Measurements from ENCODE around the gene RAP1A.

RAP1A gene

GRCh38 chr1:111725192-111725591 is 105.6 kb downstream of the RAP1A start:
- FAIRE-seq (no peak), DNase-seq (ENCODE audit: insufficient read length, low spot score) (no peak)
- no peak for TF ChIP-seq CTCF (IDR thresholded peaks at IDR 0.05; ENCODE audit: insufficient read depth, missing control alignments)

DNA sequence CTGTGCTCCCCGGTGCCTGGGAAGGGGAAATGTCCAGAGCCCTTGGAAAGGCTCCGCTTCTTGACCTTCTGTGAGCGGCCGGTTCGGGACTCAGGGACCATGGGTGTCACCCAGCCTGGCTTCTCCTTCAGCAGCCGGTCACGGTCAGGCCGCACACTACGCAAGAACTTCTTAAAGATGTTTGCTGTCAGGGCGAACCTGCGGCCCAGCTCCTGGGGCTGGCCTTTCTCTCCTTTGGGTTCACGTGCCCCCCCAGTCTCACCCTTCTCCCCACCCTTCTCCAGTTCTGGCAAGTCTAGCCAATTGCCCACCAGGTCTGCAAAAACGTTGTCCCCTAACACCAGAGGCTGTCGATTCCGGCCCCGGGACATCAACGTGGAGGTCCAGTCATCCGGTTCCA is 107.5 kb downstream of the RAP1A start:
- no peak for FAIRE-seq
- no peak for TF ChIP-seq CTCF (IDR thresholded peaks at IDR 0.05; ENCODE audit: insufficient read depth, missing control alignments)
- no peak for DNase-seq (ENCODE audit: insufficient read length, low spot score)

- FAIRE-seq (no peak), DNase-seq (ENCODE audit: insufficient read length, low spot score) (peak; percentile 59)
Measured at GRCh38 chr1:111729271-111729921, 109.8 kb downstream of the RAP1A start.

DNA sequence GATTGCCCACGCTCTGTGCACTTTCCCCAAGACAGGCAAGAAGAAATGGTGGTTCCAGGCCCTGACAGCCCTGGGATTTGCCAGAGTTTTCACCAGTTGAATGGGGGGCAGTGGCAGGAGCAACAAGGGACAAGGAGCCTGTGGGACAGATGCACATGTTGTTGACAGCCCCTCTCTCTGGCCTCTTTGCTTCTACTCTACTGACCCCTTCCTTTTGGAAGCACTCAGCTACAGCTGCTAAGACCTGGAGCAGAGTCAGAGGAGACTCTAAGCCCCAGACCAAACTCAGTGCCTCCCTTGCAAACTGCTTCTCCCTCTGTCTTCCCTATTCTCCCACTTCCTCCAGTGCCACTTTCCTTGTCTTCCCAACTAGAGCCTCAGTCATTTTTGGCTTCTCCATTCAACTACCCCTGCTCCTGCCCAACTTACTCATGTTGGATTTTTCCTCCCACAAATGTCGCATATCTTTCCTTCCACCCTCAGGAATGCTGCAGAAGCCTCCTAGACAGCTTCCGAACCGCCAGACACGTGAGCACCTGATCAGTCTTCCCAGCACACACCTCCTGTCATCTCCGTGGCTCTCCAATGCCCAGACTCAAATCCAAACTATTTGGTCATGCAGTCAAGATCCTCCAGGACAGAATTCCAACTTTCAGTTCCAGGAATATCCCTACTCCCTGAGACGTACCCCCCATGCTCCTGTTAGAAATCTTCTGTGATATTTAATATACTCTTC is 110.5 kb downstream of the RAP1A start:
- FAIRE-seq = no peak
- no peak for TF ChIP-seq CTCF (IDR thresholded peaks at IDR 0.05; ENCODE audit: insufficient read depth, missing control alignments)

More at GRCh38 chr1:111729271-111729921, 109.8 kb downstream of the RAP1A start:
- no peak for TF ChIP-seq CTCF (IDR thresholded peaks at IDR 0.05; ENCODE audit: insufficient read depth, missing control alignments)

DNA sequence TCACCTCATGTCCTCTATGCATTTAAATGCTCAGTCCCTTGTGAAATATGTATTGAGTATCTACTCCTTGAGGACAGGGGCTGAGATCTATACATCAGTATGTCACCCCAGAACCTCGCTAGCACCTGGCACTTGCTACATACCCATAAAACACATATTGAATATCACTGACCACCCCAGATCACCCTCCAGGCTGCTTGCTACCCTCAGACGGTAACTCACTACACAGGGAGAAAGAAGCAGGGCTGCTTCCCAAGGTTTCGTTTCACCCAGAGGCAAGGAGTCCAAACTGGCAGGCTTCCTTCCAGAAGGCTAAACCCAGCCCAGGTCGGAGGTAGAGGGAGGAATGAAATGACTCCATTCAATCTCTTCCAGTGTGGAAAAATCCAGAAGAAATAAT is 111.1 kb downstream of the RAP1A start:
- no peak for FAIRE-seq
- DNase-seq (ENCODE audit: insufficient read length, low spot score) = no peak
- no peak for TF ChIP-seq CTCF (IDR thresholded peaks at IDR 0.05; ENCODE audit: insufficient read depth, missing control alignments)

More for the DNA sequence above, 110.5 kb downstream of the RAP1A start:
- DNase-seq (ENCODE audit: insufficient read length, low spot score) = no peak

DNA sequence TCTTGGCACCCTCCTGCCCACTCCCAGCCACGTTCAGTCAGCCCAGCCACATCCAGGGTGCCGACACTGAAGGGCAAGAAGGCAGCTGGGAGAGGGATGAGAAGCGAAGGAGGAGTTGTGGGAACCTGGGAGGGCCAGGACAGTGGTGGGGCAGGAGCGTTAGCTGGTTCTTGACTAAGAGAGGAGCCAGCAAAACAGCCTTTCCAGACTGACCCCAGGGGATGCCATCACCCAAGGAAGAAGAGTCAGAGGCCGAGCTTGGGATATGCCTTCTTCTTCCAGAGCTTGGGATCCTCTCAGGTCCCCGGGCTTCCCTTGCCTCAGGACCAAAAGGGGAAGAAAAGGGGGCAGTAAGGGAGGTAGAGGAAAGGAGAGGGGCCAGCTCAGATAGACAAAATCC is 112.4 kb downstream of the RAP1A start:
- TF ChIP-seq CTCF (IDR thresholded peaks at IDR 0.05; ENCODE audit: insufficient read depth, missing control alignments) = no peak
- no peak for FAIRE-seq
- DNase-seq (ENCODE audit: insufficient read length, low spot score) = no peak

GRCh38 chr1:111732718-111733117 is 113.1 kb downstream of the RAP1A start:
- DNase-seq (ENCODE audit: insufficient read length, low spot score) = no peak
- FAIRE-seq = no peak
- TF ChIP-seq CTCF (IDR thresholded peaks at IDR 0.05; ENCODE audit: insufficient read depth, missing control alignments) = no peak
